WERI-Rb-1 (cell line): ENCODE data around the gene TENM3.

Experiments
- DNase-seq: peaks from one replicate; pipeline ENCODE4 v3.0.0-alpha.2; 2020
- H3K27ac ChIP-seq: fragments of 250-450 bp; sonication (Bioruptor Pico); 2 replicates; pipeline ENCODE4 v1.5.1; 2020; ENCODE audit warnings: mild to moderate bottlenecking, moderate library complexity
- H3K27me3 ChIP-seq: fragments of 250-450 bp; sonication (Bioruptor Pico); 2 replicates; pipeline ENCODE4 v1.5.1; 2021; ENCODE audit warnings: mild to moderate bottlenecking, low read depth, moderate library complexity; ENCODE audit not compliant: insufficient read depth, severe bottlenecking
- H3K36me3 ChIP-seq: fragments of 250-450 bp; sonication (Bioruptor Pico); 2 replicates; pipeline ENCODE4 v1.5.1; 2020; ENCODE audit warnings: mild to moderate bottlenecking, moderate library complexity
- H3K4me3 ChIP-seq: 2 replicates; pipeline ENCODE4 v1.5.1; 2011; ENCODE audit warnings: low read depth, mild to moderate bottlenecking, control low read depth, low read length
- H3K9me3 ChIP-seq: fragments of 250-450 bp; sonication (Bioruptor Pico); 2 replicates; pipeline ENCODE4 v1.5.1; 2021; ENCODE audit warnings: mild to moderate bottlenecking, moderate library complexity; ENCODE audit not compliant: severe bottlenecking
- TF ChIP-seq, protein P1 (sequence below): IDR thresholded peaks from 2 replicates; pipeline ENCODE4 v1.5.1; 2011; ENCODE audit warnings: low read depth, mild to moderate bottlenecking, control low read depth, inconsistent platforms, low read length

TENM3 gene

DNA sequence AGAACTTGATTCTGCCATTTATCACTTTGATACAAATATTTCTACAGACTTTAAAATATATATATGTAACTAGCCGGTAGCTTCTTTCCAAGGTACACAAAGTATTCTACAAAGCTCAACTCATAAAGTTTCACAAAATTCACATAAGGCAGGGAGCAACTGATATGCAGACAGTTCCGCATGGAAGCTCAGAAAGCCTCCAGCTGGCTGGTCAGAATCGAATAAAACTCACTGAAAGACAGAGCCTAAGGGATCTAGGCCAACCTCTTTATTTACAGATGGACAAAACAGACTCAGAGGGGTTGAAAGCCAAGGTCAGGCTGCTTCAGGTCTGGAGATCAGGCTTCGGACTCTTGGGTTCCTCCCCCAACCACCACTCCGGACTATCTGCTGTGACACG, 543.8 kb downstream of the TENM3 start:
- Histone ChIP-seq H3K27me3 (no peaks in the 10 kb centered on the region), H3K4me3 (no peak overlapping the region), H3K9me3 (peaks cover 5% of the 10 kb centered on the region), H3K36me3 (no peaks in the 10 kb centered on the region), H3K27ac (no peak overlapping the region)
- DNase-seq = no peak
- TF ChIP-seq, protein P1, sequence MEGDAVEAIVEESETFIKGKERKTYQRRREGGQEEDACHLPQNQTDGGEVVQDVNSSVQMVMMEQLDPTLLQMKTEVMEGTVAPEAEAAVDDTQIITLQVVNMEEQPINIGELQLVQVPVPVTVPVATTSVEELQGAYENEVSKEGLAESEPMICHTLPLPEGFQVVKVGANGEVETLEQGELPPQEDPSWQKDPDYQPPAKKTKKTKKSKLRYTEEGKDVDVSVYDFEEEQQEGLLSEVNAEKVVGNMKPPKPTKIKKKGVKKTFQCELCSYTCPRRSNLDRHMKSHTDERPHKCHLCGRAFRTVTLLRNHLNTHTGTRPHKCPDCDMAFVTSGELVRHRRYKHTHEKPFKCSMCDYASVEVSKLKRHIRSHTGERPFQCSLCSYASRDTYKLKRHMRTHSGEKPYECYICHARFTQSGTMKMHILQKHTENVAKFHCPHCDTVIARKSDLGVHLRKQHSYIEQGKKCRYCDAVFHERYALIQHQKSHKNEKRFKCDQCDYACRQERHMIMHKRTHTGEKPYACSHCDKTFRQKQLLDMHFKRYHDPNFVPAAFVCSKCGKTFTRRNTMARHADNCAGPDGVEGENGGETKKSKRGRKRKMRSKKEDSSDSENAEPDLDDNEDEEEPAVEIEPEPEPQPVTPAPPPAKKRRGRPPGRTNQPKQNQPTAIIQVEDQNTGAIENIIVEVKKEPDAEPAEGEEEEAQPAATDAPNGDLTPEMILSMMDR = no peak

DNA sequence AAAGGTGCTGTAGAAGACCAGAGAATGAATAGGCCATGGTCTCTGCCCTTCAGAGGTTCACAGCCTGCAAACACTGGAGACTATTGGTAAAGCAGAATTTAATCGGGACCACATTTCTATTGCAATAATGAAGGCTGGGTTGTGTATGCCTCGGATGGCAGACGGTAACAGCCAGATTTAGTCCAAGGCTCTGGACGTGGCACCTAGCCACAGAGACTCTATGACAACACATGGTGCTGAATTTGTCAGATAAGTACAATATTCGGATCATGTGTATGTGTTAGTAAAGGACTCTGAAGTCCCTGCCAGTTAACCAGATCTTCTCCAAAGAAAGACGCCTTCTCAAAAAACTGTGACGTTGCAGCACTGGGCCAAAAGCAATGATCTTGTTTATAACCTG, 545.0 kb downstream of the TENM3 start:
- TF ChIP-seq, protein P1 = no peak
- no peak for DNase-seq
- no peaks in the 10 kb centered on the region for H3K36me3 ChIP-seq
- H3K27me3 ChIP-seq = no peaks in the 10 kb centered on the region
- peaks cover 5% of the 10 kb centered on the region for H3K9me3 ChIP-seq
- H3K27ac ChIP-seq = no peak overlapping the region
- no peak overlapping the region for H3K4me3 ChIP-seq

DNA sequence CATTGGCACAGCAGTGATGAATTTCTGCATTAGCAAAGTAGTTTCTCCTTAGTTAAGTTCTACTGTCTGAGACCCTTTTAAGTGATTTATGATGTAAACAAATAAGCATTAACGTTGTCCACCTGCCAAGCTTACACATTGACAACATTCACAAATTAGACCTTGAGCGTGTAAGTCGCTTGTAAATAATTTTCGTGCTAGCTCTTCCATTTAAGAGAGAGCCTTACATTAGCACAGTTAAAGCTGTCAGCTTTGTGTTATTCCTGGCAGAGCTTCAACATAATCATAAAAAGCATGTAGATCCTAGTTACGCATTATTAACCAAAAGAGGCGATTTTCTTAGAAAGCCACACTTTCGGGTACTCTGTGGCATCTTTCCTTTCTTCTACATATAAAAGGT, 546.3 kb downstream of the TENM3 start:
- no peak for DNase-seq
- H3K27ac ChIP-seq = no peak overlapping the region
- H3K9me3 ChIP-seq = peaks cover 4% of the 10 kb centered on the region
- TF ChIP-seq, protein P1 = no peak
- no peaks in the 10 kb centered on the region for H3K27me3 ChIP-seq
- no peak overlapping the region for H3K4me3 ChIP-seq
- no peaks in the 10 kb centered on the region for H3K36me3 ChIP-seq

DNA sequence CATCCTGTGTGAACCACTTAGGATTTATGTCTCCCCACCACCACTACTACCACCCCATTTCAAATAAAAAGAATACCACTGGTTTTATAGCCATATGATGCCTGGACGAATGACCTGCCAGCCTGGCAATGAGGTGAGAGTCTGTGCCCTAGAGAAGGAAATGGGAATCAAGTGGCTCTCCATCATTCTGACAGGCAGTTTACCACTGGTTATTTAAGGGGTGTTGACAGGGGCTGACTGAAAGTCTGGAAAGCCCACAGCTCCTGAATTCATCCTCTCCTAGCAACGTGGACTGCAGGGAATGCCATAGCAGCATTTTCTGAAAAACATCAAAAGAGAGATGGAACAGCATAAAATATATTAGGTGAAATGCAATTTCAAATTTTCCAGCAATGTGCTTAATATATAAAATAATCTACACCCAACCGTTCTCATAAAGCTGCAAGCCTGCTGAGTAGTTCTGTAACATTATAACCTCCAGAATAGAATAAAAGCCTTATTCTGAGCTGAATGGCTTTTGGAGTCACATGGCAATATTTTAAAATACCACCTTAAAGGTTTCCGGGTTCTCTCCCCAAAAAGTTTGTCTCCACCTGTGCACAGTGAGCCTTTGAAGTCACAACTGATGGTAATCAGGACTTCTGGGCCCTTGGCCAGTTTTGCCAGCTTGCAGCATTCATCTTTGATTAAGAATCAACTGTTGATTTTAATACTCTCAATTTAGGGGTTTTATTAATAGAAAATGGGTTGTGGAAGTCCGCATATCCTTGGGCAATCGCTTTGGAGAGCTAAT, 552.4 kb downstream of the TENM3 start:
- H3K27me3 ChIP-seq = no peaks in the 10 kb centered on the region
- no peaks in the 10 kb centered on the region for H3K9me3 ChIP-seq
- no peak overlapping the region for H3K4me3 ChIP-seq
- no peaks in the 10 kb centered on the region for H3K36me3 ChIP-seq
- DNase-seq = no peak
- H3K27ac ChIP-seq = no peak overlapping the region
- TF ChIP-seq, protein P1 = no peak

DNA sequence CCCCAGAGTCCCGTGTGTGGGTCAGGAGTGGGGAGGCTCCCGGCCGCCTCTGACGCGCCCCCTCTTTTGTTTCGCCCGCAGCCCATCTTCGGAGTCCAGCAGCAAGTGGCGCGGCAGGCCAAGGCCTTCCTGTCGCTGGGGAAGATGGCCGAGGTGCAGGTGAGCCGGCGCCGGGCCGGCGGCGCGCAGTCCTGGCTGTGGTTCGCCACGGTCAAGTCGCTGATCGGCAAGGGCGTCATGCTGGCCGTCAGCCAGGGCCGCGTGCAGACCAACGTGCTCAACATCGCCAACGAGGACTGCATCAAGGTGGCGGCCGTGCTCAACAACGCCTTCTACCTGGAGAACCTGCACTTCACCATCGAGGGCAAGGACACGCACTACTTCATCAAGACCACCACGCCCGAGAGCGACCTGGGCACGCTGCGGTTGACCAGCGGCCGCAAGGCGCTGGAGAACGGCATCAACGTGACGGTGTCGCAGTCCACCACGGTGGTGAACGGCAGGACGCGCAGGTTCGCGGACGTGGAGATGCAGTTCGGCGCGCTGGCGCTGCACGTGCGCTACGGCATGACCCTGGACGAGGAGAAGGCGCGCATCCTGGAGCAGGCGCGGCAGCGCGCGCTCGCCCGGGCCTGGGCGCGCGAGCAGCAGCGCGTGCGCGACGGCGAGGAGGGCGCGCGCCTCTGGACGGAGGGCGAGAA, 556.5 kb downstream of the TENM3 start:
- H3K4me3 ChIP-seq = no peak overlapping the region
- H3K36me3 ChIP-seq = no peaks in the 10 kb centered on the region
- TF ChIP-seq, protein P1 = no peak
- no peaks in the 10 kb centered on the region for H3K9me3 ChIP-seq
- no peaks in the 10 kb centered on the region for H3K27me3 ChIP-seq
- no peak for DNase-seq
- no peak overlapping the region for H3K27ac ChIP-seq
